KMS-11 (cell line): ENCODE measurements around the gene VIT.
"Not testable (repeated sequence)": the region's sequence is repeated elsewhere in the genome, so short reads cannot be mapped to it uniquely, and the experiment has no call there.

Source experiments
- H2AFZ ChIP-seq: fragments of 200-600 bp; sonication (generic); 2 replicates; pipeline ENCODE4 v1.6.1; 2016; ENCODE audit warnings: antibody characterized with exemption, mixed run types, low read depth
- H3K27ac ChIP-seq: fragments of 200-600 bp; sonication (generic); 2 replicates; pipeline ENCODE4 v1.6.1; 2016; ENCODE audit warnings: mild to moderate bottlenecking, mixed run types
- H3K27me3 ChIP-seq: fragments of 200-600 bp; sonication (generic); 2 replicates; pipeline ENCODE4 v1.6.1; 2017; ENCODE audit warnings: mild to moderate bottlenecking, low read depth, mixed run types, moderate library complexity; ENCODE audit not compliant: insufficient read depth
- H3K36me3 ChIP-seq: fragments of 200-600 bp; sonication (generic); 2 replicates; pipeline ENCODE4 v1.6.1; 2017; ENCODE audit warnings: mild to moderate bottlenecking, mixed run types; ENCODE audit not compliant: insufficient read depth
- H3K4me1 ChIP-seq: fragments of 200-600 bp; sonication (generic); 2 replicates; pipeline ENCODE4 v1.6.1; 2016; ENCODE audit warnings: mild to moderate bottlenecking, low read depth, mixed run types; ENCODE audit not compliant: poor library complexity, severe bottlenecking
- H3K4me2 ChIP-seq: fragments of 200-600 bp; sonication (generic); 2 replicates; pipeline ENCODE4 v1.7.0; 2016; ENCODE audit warnings: mild to moderate bottlenecking, mixed run types
- H3K4me3 ChIP-seq: fragments of 200-600 bp; sonication (generic); IDR thresholded peaks from 2 replicates; pipeline ENCODE4 v1.6.1; 2017; ENCODE audit warnings: low read depth, low read length, mixed read lengths; ENCODE audit not compliant: insufficient read depth
- H3K79me2 ChIP-seq: fragments of 200-600 bp; sonication (generic); 2 replicates; pipeline ENCODE4 v1.6.1; 2016; ENCODE audit warnings: low read depth, mixed run types; ENCODE audit not compliant: insufficient read depth
- H3K9ac ChIP-seq: fragments of 200-600 bp; sonication (generic); 2 replicates; pipeline ENCODE4 v1.6.1; 2016; ENCODE audit warnings: mild to moderate bottlenecking, mixed run types
- H4K20me1 ChIP-seq: fragments of 200-600 bp; sonication (generic); 2 replicates; pipeline ENCODE4 v1.6.1; 2016; ENCODE audit warnings: mild to moderate bottlenecking, mixed run types; ENCODE audit not compliant: insufficient read depth
- TF ChIP-seq, protein P1 (sequence below): fragments of 200-600 bp; sonication (generic); conservative IDR thresholded peaks from 2 replicates; pipeline ENCODE4 v1.6.1; 2017; ENCODE audit warnings: low read depth, mild to moderate bottlenecking, antibody characterized with exemption, low read length, moderate library complexity, mixed read lengths

Gene VIT

DNA sequence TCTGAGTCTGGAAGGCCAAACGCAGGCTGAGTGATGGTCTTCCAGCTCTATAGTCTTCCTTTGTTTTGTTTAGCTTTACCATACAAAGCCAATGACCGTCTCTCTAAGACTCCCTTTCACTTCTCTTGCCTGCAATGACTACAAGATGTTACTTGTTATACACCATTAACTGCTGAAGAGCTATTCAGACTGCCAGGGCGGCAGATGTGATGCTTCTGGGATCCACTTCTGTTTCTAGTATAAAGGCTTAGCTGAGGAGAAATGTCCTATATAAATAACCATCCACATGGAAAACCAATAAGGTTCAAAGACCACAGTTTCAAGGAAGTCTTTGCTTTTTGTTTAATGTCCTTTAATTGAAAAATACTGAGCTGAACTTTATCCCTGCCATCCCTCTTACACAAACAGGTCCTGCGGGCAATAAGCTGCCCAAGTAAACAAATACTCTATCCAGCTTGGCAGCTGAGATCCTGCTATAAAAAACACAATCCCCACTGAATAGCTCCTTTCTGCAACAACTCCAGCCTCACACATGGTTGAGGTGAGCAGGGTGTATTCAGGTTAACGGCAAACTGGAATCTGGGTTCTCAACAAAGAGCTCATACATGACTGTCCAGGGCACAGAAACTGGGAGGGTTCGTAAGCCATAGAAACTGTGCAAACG, 124.6 kb downstream of the VIT start:
- H3K4me2 ChIP-seq = no peak overlapping the region
- H4K20me1 ChIP-seq = no peaks in the 10 kb centered on the region
- no peaks in the 10 kb centered on the region for H3K4me1 ChIP-seq
- no peak overlapping the region for H3K4me3 ChIP-seq
- TF ChIP-seq, protein P1, sequence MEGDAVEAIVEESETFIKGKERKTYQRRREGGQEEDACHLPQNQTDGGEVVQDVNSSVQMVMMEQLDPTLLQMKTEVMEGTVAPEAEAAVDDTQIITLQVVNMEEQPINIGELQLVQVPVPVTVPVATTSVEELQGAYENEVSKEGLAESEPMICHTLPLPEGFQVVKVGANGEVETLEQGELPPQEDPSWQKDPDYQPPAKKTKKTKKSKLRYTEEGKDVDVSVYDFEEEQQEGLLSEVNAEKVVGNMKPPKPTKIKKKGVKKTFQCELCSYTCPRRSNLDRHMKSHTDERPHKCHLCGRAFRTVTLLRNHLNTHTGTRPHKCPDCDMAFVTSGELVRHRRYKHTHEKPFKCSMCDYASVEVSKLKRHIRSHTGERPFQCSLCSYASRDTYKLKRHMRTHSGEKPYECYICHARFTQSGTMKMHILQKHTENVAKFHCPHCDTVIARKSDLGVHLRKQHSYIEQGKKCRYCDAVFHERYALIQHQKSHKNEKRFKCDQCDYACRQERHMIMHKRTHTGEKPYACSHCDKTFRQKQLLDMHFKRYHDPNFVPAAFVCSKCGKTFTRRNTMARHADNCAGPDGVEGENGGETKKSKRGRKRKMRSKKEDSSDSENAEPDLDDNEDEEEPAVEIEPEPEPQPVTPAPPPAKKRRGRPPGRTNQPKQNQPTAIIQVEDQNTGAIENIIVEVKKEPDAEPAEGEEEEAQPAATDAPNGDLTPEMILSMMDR = no peak
- H3K27ac ChIP-seq = no peak overlapping the region
- H3K79me2 ChIP-seq = no peaks in the 10 kb centered on the region
- no peaks in the 10 kb centered on the region for H3K36me3 ChIP-seq
- no peaks in the 10 kb centered on the region for H3K27me3 ChIP-seq
- H2AFZ ChIP-seq = no peak overlapping the region
- no peak overlapping the region for H3K9ac ChIP-seq

DNA sequence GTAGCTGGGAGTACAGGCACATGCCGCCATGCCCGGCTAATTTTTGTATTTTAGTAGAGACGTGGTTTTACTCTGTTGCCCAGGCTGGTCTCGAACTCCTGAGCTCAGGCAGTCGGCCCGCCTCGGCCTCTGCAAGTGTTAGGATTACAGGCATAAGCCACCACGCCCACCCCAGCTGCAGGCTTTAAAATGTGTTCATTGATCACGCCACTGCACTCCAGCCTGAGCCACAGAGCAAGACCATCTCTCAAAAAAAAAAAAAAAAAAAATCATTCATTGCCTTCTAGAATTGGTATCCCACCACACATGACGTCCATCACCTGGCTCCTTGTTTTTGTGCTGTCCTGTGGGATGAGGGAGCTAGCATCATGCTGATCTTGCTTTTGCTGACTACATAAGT, 127.4 kb downstream of the VIT start:
- Histone ChIP-seq H3K4me1 (no peaks in the 10 kb centered on the region), H3K79me2 (no peaks in the 10 kb centered on the region), H3K4me2 (no peak overlapping the region), H3K27ac (no peak overlapping the region), H3K27me3 (no peaks in the 10 kb centered on the region), H3K36me3 (no peaks in the 10 kb centered on the region), H3K9ac (no peak overlapping the region), H2AFZ (no peak overlapping the region), H3K4me3 (no peak overlapping the region), H4K20me1 (no peaks in the 10 kb centered on the region)
- TF ChIP-seq, protein P1 = no peak

DNA sequence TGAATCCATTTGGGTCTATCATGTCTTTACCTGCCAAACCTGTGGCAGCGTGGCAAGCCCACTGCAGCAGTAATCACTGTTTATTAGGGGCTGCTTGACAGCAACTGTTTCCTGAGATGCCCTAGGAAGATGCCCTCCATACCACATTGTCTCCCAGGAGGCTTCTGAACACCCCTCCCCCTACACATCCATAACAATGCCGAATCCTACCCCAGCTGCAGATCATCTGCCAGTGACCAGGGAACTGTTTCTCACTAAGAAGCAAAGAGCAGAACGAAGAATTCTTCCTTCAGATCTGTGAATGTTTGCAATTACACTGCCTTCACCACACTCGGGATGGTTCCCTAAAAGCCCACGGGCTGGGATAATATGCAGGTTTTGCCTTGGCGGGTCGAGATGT, 127.8 kb downstream of the VIT start:
- no peak overlapping the region for H3K27ac ChIP-seq
- H3K4me1 ChIP-seq = no peaks in the 10 kb centered on the region
- no peaks in the 10 kb centered on the region for H4K20me1 ChIP-seq
- no peaks in the 10 kb centered on the region for H3K79me2 ChIP-seq
- no peak overlapping the region for H3K9ac ChIP-seq
- no peak overlapping the region for H3K4me2 ChIP-seq
- TF ChIP-seq, protein P1 = no peak
- no peak overlapping the region for H3K4me3 ChIP-seq
- no peaks in the 10 kb centered on the region for H3K36me3 ChIP-seq
- H3K27me3 ChIP-seq = no peaks in the 10 kb centered on the region
- H2AFZ ChIP-seq = no peak overlapping the region

DNA sequence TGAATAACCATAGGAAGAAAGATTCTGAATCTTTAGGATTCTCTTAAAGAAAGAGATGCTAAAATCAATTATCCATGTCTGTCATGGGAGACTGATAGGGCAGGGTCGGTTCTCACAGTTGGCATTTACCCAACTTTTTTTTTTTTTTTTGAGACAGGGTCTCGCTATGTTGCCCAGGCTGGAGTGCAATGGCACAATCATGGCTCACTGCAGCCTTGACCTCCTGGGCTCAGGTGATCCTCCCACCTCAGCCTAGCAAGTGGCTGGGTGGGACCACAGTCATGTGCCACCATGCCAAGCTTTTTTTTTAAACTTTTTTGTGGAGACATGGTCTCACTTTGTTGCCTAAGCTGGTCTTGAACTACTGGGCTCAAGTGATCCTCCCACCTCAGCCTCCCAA, 128.2 kb downstream of the VIT start:
- H4K20me1 ChIP-seq, H3K9ac ChIP-seq, H3K4me1 ChIP-seq, H2AFZ ChIP-seq, H3K27me3 ChIP-seq, H3K27ac ChIP-seq, H3K4me2 ChIP-seq, H3K79me2 ChIP-seq, H3K4me3 ChIP-seq, H3K36me3 ChIP-seq: not testable (repeated sequence)

DNA sequence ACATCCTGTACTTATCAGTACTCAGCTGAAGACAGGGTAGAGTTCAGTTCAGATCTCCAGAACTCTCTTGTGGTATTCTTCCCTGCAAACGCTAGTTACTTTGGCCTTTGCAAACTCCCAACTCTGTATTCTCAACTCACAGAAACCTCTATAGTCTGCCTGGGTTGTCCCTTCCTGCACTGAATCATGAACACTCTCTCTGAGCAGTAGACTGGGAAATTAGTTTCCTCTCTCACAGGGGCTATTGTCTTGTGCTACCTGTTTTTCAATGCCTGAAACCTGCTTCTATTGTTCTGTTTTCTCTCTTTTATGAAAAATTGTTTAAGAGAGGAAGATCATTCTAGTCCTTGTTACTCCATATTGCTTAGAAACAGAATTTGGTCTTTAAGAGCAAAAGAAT, 134.7 kb downstream of the VIT start:
- Histone ChIP-seq H3K79me2 (no peaks in the 10 kb centered on the region), H3K27ac (no peak overlapping the region), H3K4me2 (no peak overlapping the region), H4K20me1 (no peaks in the 10 kb centered on the region), H3K4me1 (no peaks in the 10 kb centered on the region), H3K36me3 (no peaks in the 10 kb centered on the region), H2AFZ (no peak overlapping the region), H3K27me3 (no peaks in the 10 kb centered on the region), H3K4me3 (no peak overlapping the region), H3K9ac (no peak overlapping the region)
- TF ChIP-seq, protein P1 = no peak
